ENCODE measurements around the gene C20orf202.

Gene C20orf202

DNA sequence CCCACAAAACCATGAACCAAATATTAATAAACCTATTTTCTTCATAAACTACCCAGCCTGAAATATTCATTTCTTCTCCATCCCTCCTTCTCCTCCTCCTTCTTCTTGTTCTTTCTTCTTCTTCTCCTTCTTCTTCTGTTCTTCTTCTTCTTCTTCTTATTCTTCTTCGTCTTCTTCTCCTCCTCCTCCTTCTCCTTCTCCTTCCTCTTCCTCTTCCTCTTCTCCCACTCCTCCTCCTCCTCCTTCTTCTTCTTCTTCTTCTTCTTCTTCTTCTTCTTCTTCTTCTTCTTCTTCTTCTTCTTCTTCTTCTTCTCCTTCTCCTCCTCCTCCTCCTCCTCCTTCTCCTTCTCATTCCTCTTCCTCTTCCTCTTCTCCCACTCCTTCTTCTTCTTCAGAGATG is 13.4 kb upstream of the C20orf202 start:
- 100% methylated on average over 1 of the region's 1 CpG for WGBS (ENCODE audit: extremely low coverage, insufficient coverage, low lambda C conversion rate)
- DNase-seq, result no peak
- H3K27me3 ChIP-seq (ENCODE audit: insufficient read depth, low read length, poor library complexity), result no peaks in the 10 kb centered on the region

GRCh38 chr20:1190847-1191246 is 12.4 kb upstream of the C20orf202 start:
- no peak overlapping the region for H3K23ac ChIP-seq (ENCODE audit: low read length)
- H2BK5ac ChIP-seq (ENCODE audit: low read length), result no peak overlapping the region
- no peak overlapping the region for H3K4me3 ChIP-seq (ENCODE audit: low read length)
- H2AK5ac ChIP-seq (ENCODE audit: low read length), result no peak overlapping the region
- no peak for DNase-seq
- no peak overlapping the region for H3K4me2 ChIP-seq (ENCODE audit: low read length)
- H4K5ac ChIP-seq (ENCODE audit: low read length), result no peak overlapping the region
- H3K18ac ChIP-seq (ENCODE audit: low read length), result no peak overlapping the region
- no peaks in the 10 kb centered on the region for H3K36me3 ChIP-seq (ENCODE audit: control insufficient read depth, insufficient read depth, low read length)
- no peaks in the 10 kb centered on the region for H3K79me1 ChIP-seq (ENCODE audit: low read length)
- no peak overlapping the region for H3K4ac ChIP-seq (ENCODE audit: low read depth, low read length)
- no peak overlapping the region for H4K8ac ChIP-seq (ENCODE audit: low read depth, low read length)
- no CpG with 5 or more reads among the region's 3 CpGs for WGBS (ENCODE audit: extremely low coverage, insufficient coverage, low lambda C conversion rate)
- no peak overlapping the region for H3K9ac ChIP-seq (ENCODE audit: low read length)
- H3K56ac ChIP-seq (ENCODE audit: low read length), result no peak overlapping the region
- no peak overlapping the region for H2BK120ac ChIP-seq (ENCODE audit: low read depth, low read length)
- no peak overlapping the region for H3K27ac ChIP-seq (ENCODE audit: low read depth, low read length)
- H3K4me1 ChIP-seq (ENCODE audit: control insufficient read depth, low read depth, low read length), result peaks cover 11% of the 10 kb centered on the region
- no peaks in the 10 kb centered on the region for H3K79me2 ChIP-seq (ENCODE audit: control insufficient read depth, insufficient read depth, low read length)
- H2BK15ac ChIP-seq (replicated peaks; ENCODE audit: low read depth), result no peak overlapping the region
- no peaks in the 10 kb centered on the region for H3K27me3 ChIP-seq (ENCODE audit: insufficient read depth, low read length, poor library complexity)

More for the DNA sequence above, 13.4 kb upstream of the C20orf202 start:
- H3K56ac ChIP-seq (ENCODE audit: low read length), result no peak overlapping the region
- no peak overlapping the region for H2AK5ac ChIP-seq (ENCODE audit: low read length)
- no peaks in the 10 kb centered on the region for H3K79me2 ChIP-seq (ENCODE audit: control insufficient read depth, insufficient read depth, low read length)
- H2BK5ac ChIP-seq (ENCODE audit: low read length), result no peak overlapping the region
- no peak overlapping the region for H2BK120ac ChIP-seq (ENCODE audit: low read depth, low read length)
- H3K4me1 ChIP-seq (ENCODE audit: control insufficient read depth, low read depth, low read length), result peaks cover 11% of the 10 kb centered on the region
- no peak overlapping the region for H3K9ac ChIP-seq (ENCODE audit: low read length)
- H4K8ac ChIP-seq (ENCODE audit: low read depth, low read length), result no peak overlapping the region
- no peaks in the 10 kb centered on the region for H3K79me1 ChIP-seq (ENCODE audit: low read length)
- H3K4me3 ChIP-seq (ENCODE audit: low read length), result no peak overlapping the region
- no peak overlapping the region for H4K5ac ChIP-seq (ENCODE audit: low read length)
- no peak overlapping the region for H3K27ac ChIP-seq (ENCODE audit: low read depth, low read length)
- no peak overlapping the region for H3K18ac ChIP-seq (ENCODE audit: low read length)
- no peak overlapping the region for H2BK15ac ChIP-seq (replicated peaks; ENCODE audit: low read depth)
- H3K4me2 ChIP-seq (ENCODE audit: low read length), result no peak overlapping the region
- no peaks in the 10 kb centered on the region for H3K36me3 ChIP-seq (ENCODE audit: control insufficient read depth, insufficient read depth, low read length)
- H3K4ac ChIP-seq (ENCODE audit: low read depth, low read length), result no peak overlapping the region
- H3K23ac ChIP-seq (ENCODE audit: low read length), result no peak overlapping the region

DNA sequence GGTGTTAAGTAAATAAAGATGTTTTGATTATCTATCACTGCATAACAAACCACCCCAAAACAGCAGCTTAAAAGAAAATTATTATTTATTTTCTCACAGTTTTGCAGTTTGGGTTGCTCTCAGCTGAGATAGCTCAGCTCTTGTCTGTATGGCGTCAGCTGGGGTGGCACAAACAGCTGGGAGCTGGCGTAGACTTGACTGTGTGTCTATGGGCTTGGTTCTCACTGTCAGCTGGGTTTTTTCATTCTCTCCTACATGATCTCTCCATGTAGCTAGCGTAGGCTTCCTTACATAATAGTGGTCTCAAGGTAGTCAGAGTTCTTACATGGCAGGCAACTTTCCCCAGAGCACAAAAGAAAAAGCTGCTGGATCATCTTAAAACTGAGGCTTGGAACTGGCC is 12.0 kb upstream of the C20orf202 start:
- Histone ChIP-seq H4K8ac (ENCODE audit: low read depth, low read length) (no peak overlapping the region), H3K4ac (ENCODE audit: low read depth, low read length) (no peak overlapping the region)

DNA sequence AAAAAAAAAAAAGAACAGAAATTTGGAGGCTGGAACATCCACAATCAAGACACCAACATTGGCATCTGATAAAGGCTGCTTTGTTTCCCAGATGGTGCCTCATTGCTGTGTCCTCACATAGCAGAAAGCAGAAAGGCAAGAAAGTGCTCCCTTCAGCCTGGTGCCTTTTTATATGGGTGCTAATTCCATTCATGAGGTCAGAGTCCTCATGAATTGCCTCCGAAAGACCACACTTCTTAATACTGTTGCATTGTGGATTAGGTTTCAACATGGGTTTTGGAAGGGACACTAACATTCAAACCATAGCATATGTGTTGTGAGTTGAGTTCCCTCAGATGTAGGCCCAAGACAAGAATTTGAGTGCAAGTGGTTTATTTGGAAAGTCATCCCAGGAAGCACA is 8.0 kb upstream of the C20orf202 start:
- WGBS (ENCODE audit: extremely low coverage, insufficient coverage, low lambda C conversion rate), result no CpG with 5 or more reads among the region's 1 CpG
- no peak overlapping the region for H3K9ac ChIP-seq (ENCODE audit: low read length)
- no peak for DNase-seq

More for the DNA sequence above, 12.0 kb upstream of the C20orf202 start:
- no peak for DNase-seq
- no peak overlapping the region for H3K9ac ChIP-seq (ENCODE audit: low read length)
- H3K18ac ChIP-seq (ENCODE audit: low read length), result no peak overlapping the region
- H2BK15ac ChIP-seq (replicated peaks; ENCODE audit: low read depth), result no peak overlapping the region
- WGBS (ENCODE audit: extremely low coverage, insufficient coverage, low lambda C conversion rate), result no CpG with 5 or more reads among the region's 3 CpGs
- no peak overlapping the region for H3K56ac ChIP-seq (ENCODE audit: low read length)
- no peaks in the 10 kb centered on the region for H3K27me3 ChIP-seq (ENCODE audit: insufficient read depth, low read length, poor library complexity)
- H2AK5ac ChIP-seq (ENCODE audit: low read length), result no peak overlapping the region
- no peak overlapping the region for H3K23ac ChIP-seq (ENCODE audit: low read length)
- no peaks in the 10 kb centered on the region for H3K36me3 ChIP-seq (ENCODE audit: control insufficient read depth, insufficient read depth, low read length)
- H4K5ac ChIP-seq (ENCODE audit: low read length), result no peak overlapping the region
- H2BK5ac ChIP-seq (ENCODE audit: low read length), result no peak overlapping the region
- no peak overlapping the region for H3K4me2 ChIP-seq (ENCODE audit: low read length)
- H2BK120ac ChIP-seq (ENCODE audit: low read depth, low read length), result no peak overlapping the region
- no peak overlapping the region for H3K27ac ChIP-seq (ENCODE audit: low read depth, low read length)
- no peaks in the 10 kb centered on the region for H3K79me1 ChIP-seq (ENCODE audit: low read length)
- H3K79me2 ChIP-seq (ENCODE audit: control insufficient read depth, insufficient read depth, low read length), result no peaks in the 10 kb centered on the region
- H3K4me1 ChIP-seq (ENCODE audit: control insufficient read depth, low read depth, low read length), result peaks cover 8% of the 10 kb centered on the region
- no peak overlapping the region for H3K4me3 ChIP-seq (ENCODE audit: low read length)

DNA sequence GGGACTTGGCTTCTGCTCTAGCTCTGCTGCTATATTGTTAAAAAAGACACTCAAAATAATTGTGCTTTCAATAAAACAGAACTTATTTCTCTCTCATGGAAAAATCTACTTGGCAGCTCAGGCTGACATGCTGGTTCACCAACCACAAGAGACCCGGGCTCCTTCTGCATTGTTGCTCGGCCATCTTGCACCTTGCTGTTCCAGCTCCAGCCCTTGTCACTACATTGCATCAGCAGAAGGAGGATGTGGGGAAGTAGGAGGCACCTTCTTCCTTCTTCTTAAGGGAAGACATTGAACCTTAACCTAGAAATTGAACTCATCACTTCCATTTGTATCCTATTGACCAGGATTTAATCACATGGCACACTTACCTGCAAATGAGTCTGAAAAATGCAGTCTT is 6.6 kb upstream of the C20orf202 start:
- H3K27ac ChIP-seq (ENCODE audit: low read depth, low read length), result no peak overlapping the region

More for the DNA sequence above, 8.0 kb upstream of the C20orf202 start:
- Histone ChIP-seq H3K27ac (ENCODE audit: low read depth, low read length) (no peak overlapping the region), H4K8ac (ENCODE audit: low read depth, low read length) (no peak overlapping the region), H3K4me1 (ENCODE audit: control insufficient read depth, low read depth, low read length) (no peaks in the 10 kb centered on the region), H2BK15ac (replicated peaks; ENCODE audit: low read depth) (no peak overlapping the region), H3K79me1 (ENCODE audit: low read length) (no peaks in the 10 kb centered on the region), H3K79me2 (ENCODE audit: control insufficient read depth, insufficient read depth, low read length) (no peaks in the 10 kb centered on the region), H4K5ac (ENCODE audit: low read length) (no peak overlapping the region), H2BK5ac (ENCODE audit: low read length) (no peak overlapping the region), H2BK120ac (ENCODE audit: low read depth, low read length) (no peak overlapping the region), H2AK5ac (ENCODE audit: low read length) (no peak overlapping the region), H3K23ac (ENCODE audit: low read length) (no peak overlapping the region), H3K4me2 (ENCODE audit: low read length) (no peak overlapping the region), H3K36me3 (ENCODE audit: control insufficient read depth, insufficient read depth, low read length) (no peaks in the 10 kb centered on the region), H3K4ac (ENCODE audit: low read depth, low read length) (no peak overlapping the region), H3K4me3 (ENCODE audit: low read length) (no peak overlapping the region), H3K27me3 (ENCODE audit: insufficient read depth, low read length, poor library complexity) (no peaks in the 10 kb centered on the region), H3K18ac (ENCODE audit: low read length) (no peak overlapping the region), H3K56ac (ENCODE audit: low read length) (no peak overlapping the region)

GRCh38 chr20:1197801-1198200 is 5.5 kb upstream of the C20orf202 start:
- WGBS (ENCODE audit: extremely low coverage, insufficient coverage, low lambda C conversion rate), result no CpG with 5 or more reads among the region's 7 CpGs

More for the DNA sequence above, 6.6 kb upstream of the C20orf202 start:
- Histone ChIP-seq H3K79me1 (ENCODE audit: low read length) (no peaks in the 10 kb centered on the region), H3K36me3 (ENCODE audit: control insufficient read depth, insufficient read depth, low read length) (no peaks in the 10 kb centered on the region), H3K56ac (ENCODE audit: low read length) (no peak overlapping the region), H2BK15ac (replicated peaks; ENCODE audit: low read depth) (no peak overlapping the region), H3K23ac (ENCODE audit: low read length) (no peak overlapping the region), H2AK5ac (ENCODE audit: low read length) (no peak overlapping the region), H2BK120ac (ENCODE audit: low read depth, low read length) (no peak overlapping the region), H3K27me3 (ENCODE audit: insufficient read depth, low read length, poor library complexity) (no peaks in the 10 kb centered on the region), H4K8ac (ENCODE audit: low read depth, low read length) (no peak overlapping the region), H2BK5ac (ENCODE audit: low read length) (no peak overlapping the region), H3K4ac (ENCODE audit: low read depth, low read length) (no peak overlapping the region), H3K4me1 (ENCODE audit: control insufficient read depth, low read depth, low read length) (no peaks in the 10 kb centered on the region), H4K5ac (ENCODE audit: low read length) (no peak overlapping the region), H3K79me2 (ENCODE audit: control insufficient read depth, insufficient read depth, low read length) (no peaks in the 10 kb centered on the region), H3K18ac (ENCODE audit: low read length) (no peak overlapping the region), H3K4me3 (ENCODE audit: low read length) (no peak overlapping the region), H3K9ac (ENCODE audit: low read length) (no peak overlapping the region), H3K4me2 (ENCODE audit: low read length) (no peak overlapping the region)
- WGBS (ENCODE audit: extremely low coverage, insufficient coverage, low lambda C conversion rate), result no CpG with 5 or more reads among the region's 2 CpGs
- DNase-seq, result no peak

More at GRCh38 chr20:1197801-1198200, 5.5 kb upstream of the C20orf202 start:
- H4K5ac ChIP-seq (ENCODE audit: low read length), result no peak overlapping the region
- H2BK120ac ChIP-seq (ENCODE audit: low read depth, low read length), result no peak overlapping the region
- no peak overlapping the region for H3K23ac ChIP-seq (ENCODE audit: low read length)
- H3K79me2 ChIP-seq (ENCODE audit: control insufficient read depth, insufficient read depth, low read length), result no peaks in the 10 kb centered on the region
- H3K4me2 ChIP-seq (ENCODE audit: low read length), result no peak overlapping the region
- H3K56ac ChIP-seq (ENCODE audit: low read length), result no peak overlapping the region
- no peaks in the 10 kb centered on the region for H3K79me1 ChIP-seq (ENCODE audit: low read length)
- no peak overlapping the region for H2BK5ac ChIP-seq (ENCODE audit: low read length)
- H3K27me3 ChIP-seq (ENCODE audit: insufficient read depth, low read length, poor library complexity), result no peaks in the 10 kb centered on the region
- H3K27ac ChIP-seq (ENCODE audit: low read depth, low read length), result no peak overlapping the region
- H3K4ac ChIP-seq (ENCODE audit: low read depth, low read length), result no peak overlapping the region
- H3K36me3 ChIP-seq (ENCODE audit: control insufficient read depth, insufficient read depth, low read length), result no peaks in the 10 kb centered on the region
- no peaks in the 10 kb centered on the region for H3K4me1 ChIP-seq (ENCODE audit: control insufficient read depth, low read depth, low read length)
- H3K18ac ChIP-seq (ENCODE audit: low read length), result no peak overlapping the region
- H3K9ac ChIP-seq (ENCODE audit: low read length), result no peak overlapping the region
- no peak overlapping the region for H2BK15ac ChIP-seq (replicated peaks; ENCODE audit: low read depth)
- no peak for DNase-seq
- H2AK5ac ChIP-seq (ENCODE audit: low read length), result no peak overlapping the region
- no peak overlapping the region for H3K4me3 ChIP-seq (ENCODE audit: low read length)
- no peak overlapping the region for H4K8ac ChIP-seq (ENCODE audit: low read depth, low read length)
